ENCODE results near the gene C3orf70.

The C3orf70 gene

GRCh38 chr3:185084402-185084801 is 68.5 kb downstream of the C3orf70 start:
- TF ChIP-seq CEBPB (IDR thresholded peaks at IDR 0.05) (no peak), FOXM1 (IDR thresholded peaks at IDR 0.05; ENCODE audit: borderline replicate concordance, low read depth) (no peak), ZBTB7A (IDR thresholded peaks at IDR 0.05; ENCODE audit: low read depth) (no peak), USF1 (IDR thresholded peaks at IDR 0.05) (no peak), CREB1 (IDR thresholded peaks at IDR 0.05; ENCODE audit: low read depth) (no peak), RAD21 (IDR thresholded peaks at IDR 0.05; ENCODE audit: low read depth) (no peak), TEAD4 (IDR thresholded peaks at IDR 0.05) (no peak), TAF1 (IDR thresholded peaks at IDR 0.05; ENCODE audit: low read depth) (no peak), EGR1 (IDR thresholded peaks at IDR 0.05) (no peak), EP300 (IDR thresholded peaks at IDR 0.05; ENCODE audit: borderline replicate concordance) (no peak), YY1 (IDR thresholded peaks at IDR 0.05; ENCODE audit: low read depth) (no peak), REST (IDR thresholded peaks at IDR 0.05; ENCODE audit: low read depth) (no peak), MAX (IDR thresholded peaks at IDR 0.05) (no peak), TCF12 (IDR thresholded peaks at IDR 0.05; ENCODE audit: low read depth) (no peak), NFIC (IDR thresholded peaks at IDR 0.05) (no peak)

- no peak for TF ChIP-seq REST (IDR thresholded peaks at IDR 0.05; ENCODE audit: low read depth)
- no peak for TF ChIP-seq FOXM1 (IDR thresholded peaks at IDR 0.05; ENCODE audit: borderline replicate concordance, low read depth)
- no peak for TF ChIP-seq TEAD4 (IDR thresholded peaks at IDR 0.05)
- no peak for TF ChIP-seq CREB1 (IDR thresholded peaks at IDR 0.05; ENCODE audit: low read depth)
- TF ChIP-seq CEBPB (IDR thresholded peaks at IDR 0.05), result no peak
- no peak for TF ChIP-seq TAF1 (IDR thresholded peaks at IDR 0.05; ENCODE audit: low read depth)
- TF ChIP-seq NFIC (IDR thresholded peaks at IDR 0.05), result no peak
- no peak for TF ChIP-seq ZBTB7A (IDR thresholded peaks at IDR 0.05; ENCODE audit: low read depth)
- TF ChIP-seq EP300 (IDR thresholded peaks at IDR 0.05; ENCODE audit: borderline replicate concordance), result no peak
- TF ChIP-seq EGR1 (IDR thresholded peaks at IDR 0.05), result no peak
- no peak for TF ChIP-seq YY1 (IDR thresholded peaks at IDR 0.05; ENCODE audit: low read depth)
- TF ChIP-seq RAD21 (IDR thresholded peaks at IDR 0.05; ENCODE audit: low read depth), result no peak
- no peak for TF ChIP-seq MAX (IDR thresholded peaks at IDR 0.05)
- TF ChIP-seq TCF12 (IDR thresholded peaks at IDR 0.05; ENCODE audit: low read depth), result no peak
- no peak for TF ChIP-seq USF1 (IDR thresholded peaks at IDR 0.05)
Measured at GRCh38 chr3:185082829-185083228, 70.0 kb downstream of the C3orf70 start.

- TF ChIP-seq EP300 (IDR thresholded peaks at IDR 0.05; ENCODE audit: borderline replicate concordance), result no peak
- no peak for TF ChIP-seq USF1 (IDR thresholded peaks at IDR 0.05)
- TF ChIP-seq REST (IDR thresholded peaks at IDR 0.05; ENCODE audit: low read depth), result no peak
- TF ChIP-seq YY1 (IDR thresholded peaks at IDR 0.05; ENCODE audit: low read depth), result no peak
- TF ChIP-seq CEBPB (IDR thresholded peaks at IDR 0.05), result no peak
- no peak for TF ChIP-seq EGR1 (IDR thresholded peaks at IDR 0.05)
Measured at GRCh38 chr3:185082149-185082548, 70.7 kb downstream of the C3orf70 start.

- no peak for TF ChIP-seq TEAD4 (IDR thresholded peaks at IDR 0.05)
- no peak for TF ChIP-seq RAD21 (IDR thresholded peaks at IDR 0.05; ENCODE audit: low read depth)
Measured at GRCh38 chr3:185081521-185081920, 71.3 kb downstream of the C3orf70 start.

All from Ishikawa (cell line).